GM20000 (cell line): ENCODE measurements around the gene CARMIL3.

ENCODE experiments used
- DNase-seq: peaks from one replicate; pipeline ENCODE4 v3.0.0; 2012; ENCODE audit warnings: low spot score
- CTCF ChIP-seq: IDR thresholded peaks from 2 replicates; pipeline ENCODE4 v1.5.1; 2012; ENCODE audit warnings: mild to moderate bottlenecking, control low read depth; ENCODE audit errors: extremely low read depth, missing control alignments

The CARMIL3 gene

GRCh38 chr14:24056800-24057184 lies 5.0 kb downstream of the CARMIL3 start:
- no peak for TF ChIP-seq CTCF
- DNase-seq: no peak

- no peak for DNase-seq
- no peak for TF ChIP-seq CTCF
These were observed 5.5 kb downstream of the CARMIL3 start for GRCh38 chr14:24057271-24057670.

- DNase-seq: no peak
- no peak for TF ChIP-seq CTCF
These were observed 6.1 kb downstream of the CARMIL3 start for GRCh38 chr14:24057867-24058259.

- TF ChIP-seq CTCF: no peak
- peak; percentile 66 for DNase-seq
These were observed 6.6 kb downstream of the CARMIL3 start for GRCh38 chr14:24058260-24058950.

GRCh38 chr14:24058951-24059475 lies 7.2 kb downstream of the CARMIL3 start:
- DNase-seq: no peak
- no peak for TF ChIP-seq CTCF

- TF ChIP-seq CTCF: no peak
These were observed 8.1 kb downstream of the CARMIL3 start for GRCh38 chr14:24059841-24060388.

GRCh38 chr14:24060443-24060842 lies 8.6 kb downstream of the CARMIL3 start:
- DNase-seq: no peak
- TF ChIP-seq CTCF: no peak

More at GRCh38 chr14:24059841-24060388, 8.1 kb downstream of the CARMIL3 start:
- no peak for DNase-seq
